KMS-11 (cell line): ENCODE results near the gene MBNL3.

Experiments used
- H2AFZ ChIP-seq: fragments of 200-600 bp; sonication (generic); 2 replicates; pipeline ENCODE4 v1.6.1; 2016; ENCODE audit warnings: antibody characterized with exemption, mixed run types, low read depth
- H3K27ac ChIP-seq: fragments of 200-600 bp; sonication (generic); 2 replicates; pipeline ENCODE4 v1.6.1; 2016; ENCODE audit warnings: mild to moderate bottlenecking, mixed run types
- H3K27me3 ChIP-seq: fragments of 200-600 bp; sonication (generic); 2 replicates; pipeline ENCODE4 v1.6.1; 2017; ENCODE audit warnings: mild to moderate bottlenecking, low read depth, mixed run types, moderate library complexity; ENCODE audit not compliant: insufficient read depth
- H3K36me3 ChIP-seq: fragments of 200-600 bp; sonication (generic); 2 replicates; pipeline ENCODE4 v1.6.1; 2017; ENCODE audit warnings: mild to moderate bottlenecking, mixed run types; ENCODE audit not compliant: insufficient read depth
- H3K4me1 ChIP-seq: fragments of 200-600 bp; sonication (generic); 2 replicates; pipeline ENCODE4 v1.6.1; 2016; ENCODE audit warnings: mild to moderate bottlenecking, low read depth, mixed run types; ENCODE audit not compliant: poor library complexity, severe bottlenecking
- H3K4me2 ChIP-seq: fragments of 200-600 bp; sonication (generic); 2 replicates; pipeline ENCODE4 v1.7.0; 2016; ENCODE audit warnings: mild to moderate bottlenecking, mixed run types
- H3K4me3 ChIP-seq: fragments of 200-600 bp; sonication (generic); IDR thresholded peaks from 2 replicates; pipeline ENCODE4 v1.6.1; 2017; ENCODE audit warnings: low read depth, low read length, mixed read lengths; ENCODE audit not compliant: insufficient read depth
- H3K79me2 ChIP-seq: fragments of 200-600 bp; sonication (generic); 2 replicates; pipeline ENCODE4 v1.6.1; 2016; ENCODE audit warnings: low read depth, mixed run types; ENCODE audit not compliant: insufficient read depth
- H3K9ac ChIP-seq: fragments of 200-600 bp; sonication (generic); 2 replicates; pipeline ENCODE4 v1.6.1; 2016; ENCODE audit warnings: mild to moderate bottlenecking, mixed run types
- H4K20me1 ChIP-seq: fragments of 200-600 bp; sonication (generic); 2 replicates; pipeline ENCODE4 v1.6.1; 2016; ENCODE audit warnings: mild to moderate bottlenecking, mixed run types; ENCODE audit not compliant: insufficient read depth
- TF ChIP-seq, protein P1 (sequence below): fragments of 200-600 bp; sonication (generic); conservative IDR thresholded peaks from 2 replicates; pipeline ENCODE4 v1.6.1; 2017; ENCODE audit warnings: low read depth, mild to moderate bottlenecking, antibody characterized with exemption, low read length, moderate library complexity, mixed read lengths

The MBNL3 gene

DNA sequence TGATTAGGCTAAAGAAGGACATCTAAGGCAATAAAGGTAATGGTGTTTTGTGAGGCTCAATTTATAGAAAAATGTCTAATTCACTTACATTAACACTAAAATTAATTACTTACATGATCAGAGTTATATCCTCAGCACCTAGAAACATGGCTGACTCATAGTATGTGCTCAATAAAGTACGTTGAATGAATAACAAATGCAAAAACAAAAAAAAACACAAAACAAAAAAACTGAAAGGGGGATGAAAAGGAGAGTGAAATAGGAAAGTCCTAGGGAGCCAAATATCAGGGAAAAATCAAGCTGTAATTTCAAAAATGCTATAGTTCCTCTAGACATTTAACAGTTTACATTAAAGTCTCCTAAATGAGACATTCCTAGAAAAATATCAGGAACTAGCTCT lies 18.7 kb downstream of the MBNL3 start:
- Histone ChIP-seq H2AFZ (no peak overlapping the region), H3K79me2 (no peaks in the 10 kb centered on the region)
- TF ChIP-seq, protein P1, sequence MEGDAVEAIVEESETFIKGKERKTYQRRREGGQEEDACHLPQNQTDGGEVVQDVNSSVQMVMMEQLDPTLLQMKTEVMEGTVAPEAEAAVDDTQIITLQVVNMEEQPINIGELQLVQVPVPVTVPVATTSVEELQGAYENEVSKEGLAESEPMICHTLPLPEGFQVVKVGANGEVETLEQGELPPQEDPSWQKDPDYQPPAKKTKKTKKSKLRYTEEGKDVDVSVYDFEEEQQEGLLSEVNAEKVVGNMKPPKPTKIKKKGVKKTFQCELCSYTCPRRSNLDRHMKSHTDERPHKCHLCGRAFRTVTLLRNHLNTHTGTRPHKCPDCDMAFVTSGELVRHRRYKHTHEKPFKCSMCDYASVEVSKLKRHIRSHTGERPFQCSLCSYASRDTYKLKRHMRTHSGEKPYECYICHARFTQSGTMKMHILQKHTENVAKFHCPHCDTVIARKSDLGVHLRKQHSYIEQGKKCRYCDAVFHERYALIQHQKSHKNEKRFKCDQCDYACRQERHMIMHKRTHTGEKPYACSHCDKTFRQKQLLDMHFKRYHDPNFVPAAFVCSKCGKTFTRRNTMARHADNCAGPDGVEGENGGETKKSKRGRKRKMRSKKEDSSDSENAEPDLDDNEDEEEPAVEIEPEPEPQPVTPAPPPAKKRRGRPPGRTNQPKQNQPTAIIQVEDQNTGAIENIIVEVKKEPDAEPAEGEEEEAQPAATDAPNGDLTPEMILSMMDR: no peak

DNA sequence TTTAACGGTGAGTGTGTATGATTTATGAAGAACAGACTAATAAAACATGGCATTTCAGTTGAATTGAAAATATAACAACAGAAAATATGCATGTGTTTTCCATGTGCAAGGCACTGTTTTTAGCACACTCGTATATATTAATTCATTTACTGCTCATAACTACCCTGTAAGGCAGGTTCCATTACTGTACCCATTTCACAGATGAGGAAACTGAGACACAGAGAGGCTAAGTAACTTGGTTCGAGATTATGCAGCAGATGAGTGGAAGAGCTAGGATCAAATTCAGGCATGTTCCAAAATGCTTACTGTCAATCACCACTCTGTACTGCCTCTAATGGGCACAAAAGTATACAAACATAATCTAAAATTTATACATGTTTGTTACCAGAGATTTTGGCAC lies 20.4 kb downstream of the MBNL3 start:
- Histone ChIP-seq H4K20me1 (no peaks in the 10 kb centered on the region), H3K9ac (no peak overlapping the region), H3K4me1 (no peaks in the 10 kb centered on the region), H3K27me3 (no peaks in the 10 kb centered on the region), H3K27ac (no peak overlapping the region), H3K4me3 (no peak overlapping the region), H3K79me2 (no peaks in the 10 kb centered on the region), H2AFZ (no peak overlapping the region), H3K4me2 (no peak overlapping the region), H3K36me3 (no peaks in the 10 kb centered on the region)
- TF ChIP-seq, protein P1: no peak

More for the DNA sequence above, 18.7 kb downstream of the MBNL3 start:
- Histone ChIP-seq H4K20me1 (no peaks in the 10 kb centered on the region), H3K36me3 (no peaks in the 10 kb centered on the region), H3K27ac (no peak overlapping the region), H3K4me1 (no peaks in the 10 kb centered on the region), H3K4me3 (no peak overlapping the region), H3K4me2 (no peak overlapping the region), H3K27me3 (no peaks in the 10 kb centered on the region), H3K9ac (no peak overlapping the region)

DNA sequence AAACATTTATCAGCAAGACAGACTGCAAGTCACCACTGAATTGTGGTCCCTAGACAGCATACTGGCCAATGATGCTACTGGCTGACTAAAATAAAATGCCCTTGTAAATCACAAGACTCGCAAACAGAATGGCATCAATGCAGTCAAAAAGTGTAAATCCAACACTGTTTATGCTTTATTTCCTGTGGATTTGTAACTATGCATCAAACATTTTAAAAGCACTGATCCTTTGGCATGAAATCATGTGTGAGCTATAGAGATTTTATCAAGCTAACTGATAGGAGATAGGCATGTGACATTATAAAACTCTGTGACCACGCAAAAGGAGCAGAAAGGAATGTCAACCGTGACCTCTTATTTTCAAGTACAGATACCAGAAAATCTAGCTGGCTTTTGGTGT lies 20.8 kb downstream of the MBNL3 start:
- Histone ChIP-seq H4K20me1 (no peaks in the 10 kb centered on the region), H3K36me3 (no peaks in the 10 kb centered on the region), H2AFZ (no peak overlapping the region), H3K79me2 (no peaks in the 10 kb centered on the region), H3K4me2 (no peak overlapping the region), H3K9ac (no peak overlapping the region), H3K4me1 (no peaks in the 10 kb centered on the region), H3K4me3 (no peak overlapping the region), H3K27ac (no peak overlapping the region), H3K27me3 (no peaks in the 10 kb centered on the region)
- TF ChIP-seq, protein P1: no peak

DNA sequence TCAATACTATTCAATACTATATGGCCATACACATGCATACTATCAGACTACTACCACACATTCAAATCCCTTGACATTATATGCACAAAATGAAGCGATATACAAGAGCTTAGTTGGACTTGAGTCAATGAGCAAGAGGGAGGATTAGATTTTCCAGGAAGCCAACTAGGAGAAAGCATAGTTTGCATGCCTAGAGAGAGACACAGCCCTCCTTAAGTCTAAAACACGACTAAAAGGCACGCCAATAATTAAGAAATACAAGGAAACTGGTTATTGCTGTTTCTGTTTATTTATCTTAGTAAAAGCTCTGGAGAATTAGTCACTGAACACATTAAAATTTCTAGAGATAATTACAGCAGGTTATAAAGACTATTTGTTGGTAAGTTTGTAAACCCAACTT lies 21.8 kb downstream of the MBNL3 start:
- Histone ChIP-seq H3K4me3 (no peak overlapping the region), H3K4me2 (no peak overlapping the region)

More for the DNA sequence above, 21.8 kb downstream of the MBNL3 start:
- TF ChIP-seq, protein P1: no peak
- no peak overlapping the region for H2AFZ ChIP-seq
- H3K4me1 ChIP-seq: no peaks in the 10 kb centered on the region
- no peaks in the 10 kb centered on the region for H3K36me3 ChIP-seq
- no peak overlapping the region for H3K27ac ChIP-seq
- H3K9ac ChIP-seq: no peak overlapping the region
- no peaks in the 10 kb centered on the region for H3K27me3 ChIP-seq
- no peaks in the 10 kb centered on the region for H4K20me1 ChIP-seq
- H3K79me2 ChIP-seq: no peaks in the 10 kb centered on the region
